MM.1S (cell line): ENCODE measurements around the gene ZNF827.
A peak's percentile ranks its signal among the peaks of the same experiment; 100 is the strongest.

Experiments
- DNase-seq: peaks from one replicate; pipeline ENCODE4 v3.0.0-alpha.2; 2015
- H2AFZ ChIP-seq: fragments of 300-600 bp; sonication (generic); 2 replicates; pipeline ENCODE4 v1.6.0; 2016; ENCODE audit warnings: antibody characterized with exemption, low read length
- H3F3A ChIP-seq: fragments of 300-600 bp; sonication (generic); 2 replicates; pipeline ENCODE4 v1.6.1; 2016; ENCODE audit warnings: mild to moderate bottlenecking, antibody characterized with exemption, low read length, moderate library complexity, mixed read lengths; ENCODE audit not compliant: insufficient read depth
- H3K27ac ChIP-seq: fragments of 300-600 bp; sonication (generic); 2 replicates; pipeline ENCODE4 v1.5.1; 2016; ENCODE audit warnings: mild to moderate bottlenecking, low read length
- H3K27me3 ChIP-seq: fragments of 300-600 bp; sonication (generic); replicated peaks from 2 replicates; pipeline ENCODE4 v1.6.0; 2016; ENCODE audit warnings: low read length; ENCODE audit not compliant: insufficient read depth
- H3K36me3 ChIP-seq: fragments of 300-600 bp; sonication (generic); replicated peaks from 2 replicates; pipeline ENCODE4 v1.6.1; 2016; ENCODE audit warnings: mild to moderate bottlenecking, low read length, mixed read lengths; ENCODE audit not compliant: insufficient read depth
- H3K4me1 ChIP-seq: fragments of 300-600 bp; sonication (generic); 2 replicates; pipeline ENCODE4 v1.6.1; 2016; ENCODE audit warnings: low read length, mixed read lengths
- H3K4me2 ChIP-seq: fragments of 300-600 bp; sonication (generic); 2 replicates; pipeline ENCODE4 v1.6.0; 2016; ENCODE audit warnings: low read depth, low read length
- H3K4me3 ChIP-seq: fragments of 300-600 bp; sonication (generic); 2 replicates; pipeline ENCODE4 v1.5.1; 2016; ENCODE audit warnings: low read length, mixed read lengths
- H3K79me2 ChIP-seq: fragments of 300-600 bp; sonication (generic); 2 replicates; pipeline ENCODE4 v1.6.1; 2016; ENCODE audit warnings: mixed run types, low read length, mixed read lengths
- H3K9ac ChIP-seq: fragments of 300-600 bp; sonication (generic); 2 replicates; pipeline ENCODE4 v1.6.1; 2016; ENCODE audit warnings: low read length, mixed read lengths
- H3K9me2 ChIP-seq: fragments of 300-600 bp; sonication (generic); replicated peaks from 2 replicates; pipeline ENCODE4 v1.6.1; 2016; ENCODE audit warnings: mild to moderate bottlenecking, low read length, mixed read lengths; ENCODE audit not compliant: insufficient read depth
- H3K9me3 ChIP-seq: fragments of 300-600 bp; sonication (generic); replicated peaks from 2 replicates; pipeline ENCODE4 v1.6.1; 2016; ENCODE audit warnings: mild to moderate bottlenecking, low read length, mixed read lengths; ENCODE audit not compliant: insufficient read depth
- H4K20me1 ChIP-seq: fragments of 300-600 bp; sonication (generic); 2 replicates; pipeline ENCODE4 v1.6.1; 2016; ENCODE audit warnings: mild to moderate bottlenecking, low read length, moderate library complexity, mixed read lengths; ENCODE audit not compliant: insufficient read depth
- EZH2 ChIP-seq: fragments of 300-600 bp; sonication (generic); optimal IDR thresholded peaks from 2 replicates; pipeline ENCODE3; 2017; ENCODE audit warnings: low read depth, mild to moderate bottlenecking, antibody characterized with exemption, low read length, mixed read lengths
- EZH2phosphoT487 ChIP-seq: fragments of 300-600 bp; sonication (generic); IDR thresholded peaks from 2 replicates; pipeline ENCODE4 v1.6.1; 2018; ENCODE audit warnings: antibody characterized with exemption, low read length
- TF ChIP-seq, protein P1 (sequence below): fragments of 300-600 bp; sonication (generic); IDR thresholded peaks from 2 replicates; pipeline ENCODE4 v1.5.1; 2016; ENCODE audit warnings: antibody characterized with exemption, low read length, mixed read lengths

ZNF827 gene

DNA sequence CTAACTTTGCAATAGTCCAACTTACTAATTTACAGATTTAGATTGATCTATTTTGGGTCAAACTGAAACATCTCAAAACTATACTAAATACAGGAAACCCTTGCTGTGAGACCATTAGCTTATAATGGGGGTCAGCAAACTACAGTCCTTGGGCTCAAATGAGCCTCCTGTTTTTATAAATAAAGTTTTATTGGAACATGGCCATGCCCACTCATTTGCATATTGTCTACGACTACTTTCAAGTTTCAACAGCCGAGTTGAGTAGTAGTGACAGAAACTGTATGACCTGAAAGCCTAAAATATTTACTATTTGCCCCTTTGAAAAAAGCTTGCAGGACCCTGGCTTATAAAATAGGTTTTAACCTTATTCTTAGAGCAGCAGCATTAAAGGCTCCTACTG lies 166.3 kb downstream of the ZNF827 start:
- H3K27me3 ChIP-seq = no peaks in the 10 kb centered on the region
- DNase-seq = peak; percentile 39
- H3F3A ChIP-seq = peaks cover 33% of the 10 kb centered on the region
- TF ChIP-seq, protein P1, sequence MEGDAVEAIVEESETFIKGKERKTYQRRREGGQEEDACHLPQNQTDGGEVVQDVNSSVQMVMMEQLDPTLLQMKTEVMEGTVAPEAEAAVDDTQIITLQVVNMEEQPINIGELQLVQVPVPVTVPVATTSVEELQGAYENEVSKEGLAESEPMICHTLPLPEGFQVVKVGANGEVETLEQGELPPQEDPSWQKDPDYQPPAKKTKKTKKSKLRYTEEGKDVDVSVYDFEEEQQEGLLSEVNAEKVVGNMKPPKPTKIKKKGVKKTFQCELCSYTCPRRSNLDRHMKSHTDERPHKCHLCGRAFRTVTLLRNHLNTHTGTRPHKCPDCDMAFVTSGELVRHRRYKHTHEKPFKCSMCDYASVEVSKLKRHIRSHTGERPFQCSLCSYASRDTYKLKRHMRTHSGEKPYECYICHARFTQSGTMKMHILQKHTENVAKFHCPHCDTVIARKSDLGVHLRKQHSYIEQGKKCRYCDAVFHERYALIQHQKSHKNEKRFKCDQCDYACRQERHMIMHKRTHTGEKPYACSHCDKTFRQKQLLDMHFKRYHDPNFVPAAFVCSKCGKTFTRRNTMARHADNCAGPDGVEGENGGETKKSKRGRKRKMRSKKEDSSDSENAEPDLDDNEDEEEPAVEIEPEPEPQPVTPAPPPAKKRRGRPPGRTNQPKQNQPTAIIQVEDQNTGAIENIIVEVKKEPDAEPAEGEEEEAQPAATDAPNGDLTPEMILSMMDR = no peak
- TF ChIP-seq EZH2phosphoT487 (no peak), EZH2 (no peak)
- H4K20me1 ChIP-seq = no peaks in the 10 kb centered on the region
- peak overlapping the region; percentile 81 for H3K9ac ChIP-seq
- H3K79me2 ChIP-seq = no peaks in the 10 kb centered on the region
- H3K9me2 ChIP-seq = no peaks in the 10 kb centered on the region
- H3K36me3 ChIP-seq = no peaks in the 10 kb centered on the region
- peak overlapping the region; percentile 78 for H3K4me2 ChIP-seq
- peaks cover 49% of the 10 kb centered on the region for H3K4me1 ChIP-seq
- H3K4me3 ChIP-seq = peak overlapping the region; percentile 48
- H3K27ac ChIP-seq = peak overlapping the region; percentile 98
- H3K9me3 ChIP-seq = no peaks in the 10 kb centered on the region
- H2AFZ ChIP-seq = peak overlapping the region; percentile 2

DNA sequence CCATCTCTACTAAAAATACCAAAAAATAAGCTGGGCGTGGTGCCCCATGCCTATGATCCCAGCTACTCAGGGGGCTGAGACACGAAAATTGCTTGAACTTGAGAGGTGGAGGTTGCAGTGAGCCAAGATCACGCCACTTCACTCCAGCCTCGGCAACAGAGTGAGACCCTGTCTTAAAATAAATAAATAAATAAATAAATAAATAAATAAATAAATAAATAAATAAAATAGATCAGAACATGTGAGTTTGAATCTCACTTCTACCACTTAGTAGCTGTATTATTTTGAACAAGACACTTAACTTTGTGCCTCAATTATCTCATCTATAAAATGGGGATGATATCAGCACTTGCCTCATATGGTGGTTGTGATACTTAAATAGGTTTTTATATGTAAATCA lies 168.5 kb downstream of the ZNF827 start:
- no peaks in the 10 kb centered on the region for H3K36me3 ChIP-seq
- no peaks in the 10 kb centered on the region for H3K9me2 ChIP-seq
- no peak overlapping the region for H3K9ac ChIP-seq
- no peaks in the 10 kb centered on the region for H4K20me1 ChIP-seq
- H2AFZ ChIP-seq = no peak overlapping the region
- no peaks in the 10 kb centered on the region for H3K9me3 ChIP-seq
- no peak overlapping the region for H3K4me3 ChIP-seq
- no peak for DNase-seq
- TF ChIP-seq, protein P1 = no peak
- no peak for TF ChIP-seq EZH2
- no peak for TF ChIP-seq EZH2phosphoT487
- H3K27ac ChIP-seq = no peak overlapping the region
- peaks cover 47% of the 10 kb centered on the region for H3K4me1 ChIP-seq
- H3F3A ChIP-seq = peaks cover 33% of the 10 kb centered on the region
- H3K79me2 ChIP-seq = no peaks in the 10 kb centered on the region
- no peak overlapping the region for H3K4me2 ChIP-seq
- no peaks in the 10 kb centered on the region for H3K27me3 ChIP-seq

DNA sequence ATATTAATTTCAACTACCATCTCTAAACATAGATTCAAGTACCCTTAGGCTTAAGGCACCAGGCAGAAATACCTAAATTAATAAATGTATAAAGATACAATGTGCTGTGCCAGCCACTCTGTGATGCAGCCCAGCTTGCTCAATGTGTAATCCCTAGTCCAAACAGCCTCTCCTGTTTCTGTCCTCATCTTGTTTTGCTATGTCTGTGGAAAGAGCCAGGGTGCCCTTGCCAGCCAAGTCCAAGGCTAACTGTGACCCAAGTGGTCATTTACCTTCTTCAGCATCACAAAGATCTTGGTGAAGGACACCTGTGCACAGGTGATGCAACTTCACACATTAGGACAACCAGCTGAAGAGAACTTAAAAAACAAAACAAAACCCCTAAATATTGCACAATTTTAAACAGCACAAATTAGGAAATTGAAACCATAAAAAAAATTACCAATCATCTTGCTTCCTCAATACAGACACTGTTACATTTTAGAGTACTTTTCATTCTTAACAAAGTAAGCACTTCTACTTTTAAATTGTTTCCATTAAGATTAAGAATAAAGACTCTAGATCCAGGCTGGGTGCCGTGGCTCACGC lies 169.1 kb downstream of the ZNF827 start:
- peaks cover 41% of the 10 kb centered on the region for H3K4me1 ChIP-seq
- no peak overlapping the region for H2AFZ ChIP-seq
- TF ChIP-seq EZH2 (no peak), EZH2phosphoT487 (no peak)
- TF ChIP-seq, protein P1 = no peak
- no peak for DNase-seq
- peaks cover 29% of the 10 kb centered on the region for H3F3A ChIP-seq
- no peaks in the 10 kb centered on the region for H3K9me2 ChIP-seq
- H3K27me3 ChIP-seq = no peaks in the 10 kb centered on the region
- H3K9me3 ChIP-seq = no peaks in the 10 kb centered on the region
- H4K20me1 ChIP-seq = no peaks in the 10 kb centered on the region
- H3K4me2 ChIP-seq = no peak overlapping the region
- H3K36me3 ChIP-seq = no peaks in the 10 kb centered on the region
- no peak overlapping the region for H3K9ac ChIP-seq
- H3K4me3 ChIP-seq = no peak overlapping the region
- no peak overlapping the region for H3K27ac ChIP-seq
- H3K79me2 ChIP-seq = no peaks in the 10 kb centered on the region
